Keratinocyte (primary cell): Measurements from ENCODE around the gene ITCH. TPM values are rescaled to one million over a fixed set of nuclear protein-coding genes. Genes with fewer than 3 reads are reported as not detected.

ENCODE experiments used
- DNase-seq: peaks from one replicate; pipeline ENCODE4 v3.0.0-alpha.2; 2011; ENCODE audit warnings: low read depth, missing footprints, low spot score
- FAIRE-seq: peaks from 2 replicates; lab custom pipeline; 2011; peaks lifted over from hg19 to GRCh38; lab: Jason Lieb, UNC
- H2AFZ ChIP-seq: 2 replicates; pipeline ENCODE4 v1.6.0; 2012; ENCODE audit warnings: low read length, control low read depth, inconsistent platforms; ENCODE audit not compliant: control insufficient read depth
- H3K27ac ChIP-seq: 2 replicates; pipeline ENCODE4 v1.5.1; 2011; ENCODE audit warnings: low read length; ENCODE audit not compliant: control insufficient read depth, insufficient read depth
- H3K27me3 ChIP-seq: 3 replicates; pipeline ENCODE4 v1.6.0; 2011; ENCODE audit warnings: low read length; ENCODE audit not compliant: control insufficient read depth, insufficient read depth; ENCODE audit errors: extremely low read depth
- H3K36me3 ChIP-seq, 2 experiments: 2 replicates in 1 of 2; 3 replicates in 1 of 2; pipeline ENCODE4 v1.5.1; 2011; ENCODE audit warnings: low read length in 2 of 2, mild to moderate bottlenecking in 1 of 2; ENCODE audit not compliant: control insufficient read depth in 2 of 2, insufficient read depth in 2 of 2; ENCODE audit errors: extremely low read depth in 1 of 2
- H3K4me1 ChIP-seq: 3 replicates; pipeline ENCODE4 v1.5.1; 2011; ENCODE audit warnings: low read length; ENCODE audit not compliant: control insufficient read depth, insufficient read depth; ENCODE audit errors: extremely low read depth
- H3K4me2 ChIP-seq: 3 replicates; pipeline ENCODE4 v1.6.0; 2011; ENCODE audit warnings: low read depth, low read length; ENCODE audit not compliant: control insufficient read depth, insufficient read depth; ENCODE audit errors: extremely low read depth
- H3K4me3 ChIP-seq, 3 experiments: fragments of 200-600 bp in 1 of 3; sonication (generic) in 1 of 3; 2 replicates in 2 of 3; 3 replicates in 1 of 3; pipeline ENCODE4 v1.5.1; 2011 to 2016; ENCODE audit warnings: low read length in 3 of 3, mild to moderate bottlenecking in 3 of 3, control low read depth in 2 of 3, inconsistent platforms in 1 of 3, low read depth in 1 of 3, mixed read lengths in 1 of 3, mixed run types in 1 of 3, moderate library complexity in 1 of 3; ENCODE audit not compliant: control insufficient read depth in 2 of 3, insufficient read depth in 2 of 3; ENCODE audit errors: extremely low read depth in 1 of 3
- H3K79me2 ChIP-seq: 2 replicates; pipeline ENCODE4 v1.6.0; 2012; ENCODE audit warnings: low read length; ENCODE audit not compliant: control insufficient read depth, insufficient read depth
- H3K9ac ChIP-seq: 3 replicates; pipeline ENCODE4 v1.6.0; 2011; ENCODE audit warnings: low read length; ENCODE audit not compliant: control insufficient read depth, insufficient read depth; ENCODE audit errors: extremely low read depth
- H3K9me1 ChIP-seq: 3 replicates; pipeline ENCODE4 v1.6.0; 2011; ENCODE audit warnings: low read length; ENCODE audit not compliant: control insufficient read depth, insufficient read depth; ENCODE audit errors: extremely low read depth
- H3K9me3 ChIP-seq: 2 replicates; pipeline ENCODE4 v1.5.1; 2012; ENCODE audit warnings: low read depth, low read length; ENCODE audit not compliant: control insufficient read depth
- H4K20me1 ChIP-seq: 3 replicates; pipeline ENCODE4 v1.6.0; 2011; ENCODE audit warnings: low read length; ENCODE audit not compliant: control insufficient read depth, insufficient read depth; ENCODE audit errors: extremely low read depth
- CTCF ChIP-seq, 3 experiments: IDR thresholded peaks in 1 of 3; conservative IDR thresholded peaks in 1 of 3; optimal IDR thresholded peaks in 1 of 3; 2 replicates in 2 of 3; 3 replicates in 1 of 3; pipeline versions ENCODE3 to v1.5.1; 2011; ENCODE audit warnings: low read length in 3 of 3, mild to moderate bottlenecking in 3 of 3, moderate library complexity in 2 of 3, control low read depth in 1 of 3, inconsistent platforms in 1 of 3; ENCODE audit not compliant: insufficient read depth in 2 of 3; ENCODE audit errors: extremely low read depth in 1 of 3
- EZH2 ChIP-seq: IDR thresholded peaks from one replicate; pipeline ENCODE4 v1.6.1; 2012; ENCODE audit warnings: inconsistent platforms, mild to moderate bottlenecking, low read length, moderate library complexity
- dilution Hi-C: fragments of 300-500 bp; cut with MboI; formaldehyde crosslinking; loops from one replicate; pipeline ENCODE4 v1.7.0; 2020; ENCODE audit warnings: low sequenced_read_pairs; ENCODE audit not compliant: extremely low pct_ligation_motif_present
- polyA plus RNA-seq, 5 experiments: library from polyadenylated mRNA; depleted of rRNA in 3 of 5; stranded (reverse) in 3 of 5; stranded (forward) in 1 of 5; unstranded in 1 of 5; fragments of >200 nt; gene quantifications; 1 replicate in 1 of 5; 2 replicates in 3 of 5; 3 replicates in 1 of 5; pipeline versions ENCODE4 v1.2.1 to v1.2.3, GENCODE V29; 2011 to 2012; ENCODE audit warnings: missing spikeins in 2 of 5, low read depth in 1 of 5, low replicate concordance in 1 of 5

ITCH gene
- polyA plus RNA-seq, 1 donor (not counting 4 experiments of a cell fraction or from before 2014, with no cell fraction given), result 42.5 TPM

- no peak overlapping the region for H2AFZ ChIP-seq
- no peak overlapping the region for H3K9ac ChIP-seq
- peak overlapping the region; percentile 62 for H3K27ac ChIP-seq
- H3K79me2 ChIP-seq, result peaks cover 88% of the 10 kb centered on the region
- peaks cover 11 to 27% of the 10 kb centered on the region in 2 experiments for H3K36me3 ChIP-seq
- no peaks in the 10 kb centered on the region for H3K27me3 ChIP-seq
- no peak overlapping the region for H3K4me2 ChIP-seq
- FAIRE-seq, result no peak
- TF ChIP-seq CTCF (optimal IDR thresholded peaks at IDR 0.05 in 1 of 3, IDR thresholded peaks at IDR 0.05 in 1 of 3, conservative IDR thresholded peaks at IDR 0.05 in 1 of 3; ENCODE audit: extremely low read depth in 1 of 3, insufficient read depth in 2 of 3, low read length in 3 of 3) (no peak), EZH2 (no peak)
- no peaks in the 10 kb centered on the region for H3K9me1 ChIP-seq
- H3K4me1 ChIP-seq, result peaks cover 47% of the 10 kb centered on the region
- no peak overlapping the region for H3K4me3 ChIP-seq
- H4K20me1 ChIP-seq, result peaks cover 9% of the 10 kb centered on the region
- dilution Hi-C loops, result no loop called here
- no peaks in the 10 kb centered on the region for H3K9me3 ChIP-seq
- DNase-seq, result no peak
Observed at GRCh38 chr20:34389954-34390555, 27.0 kb downstream of the ITCH start.

- FAIRE-seq, result no peak
- Histone ChIP-seq H3K79me2 (peaks cover 99% of the 10 kb centered on the region), H3K36me3 (peaks cover 17 to 27% of the 10 kb centered on the region in 2 experiments)
Observed at GRCh38 chr20:34396408-34396807, 33.3 kb downstream of the ITCH start.

More at GRCh38 chr20:34396408-34396807, 33.3 kb downstream of the ITCH start:
- Histone ChIP-seq H3K9ac (no peak overlapping the region), H3K4me3 (no peak overlapping the region), H3K27me3 (no peaks in the 10 kb centered on the region), H3K27ac (no peak overlapping the region), H3K9me3 (no peaks in the 10 kb centered on the region), H2AFZ (no peak overlapping the region), H3K4me2 (no peak overlapping the region), H3K4me1 (peaks cover 14% of the 10 kb centered on the region), H3K9me1 (no peaks in the 10 kb centered on the region), H4K20me1 (peaks cover 10% of the 10 kb centered on the region)
- dilution Hi-C loops, result no loop called here
- no peak for DNase-seq
- TF ChIP-seq EZH2, result no peak
- no peak for TF ChIP-seq CTCF (optimal IDR thresholded peaks at IDR 0.05 in 1 of 3, IDR thresholded peaks at IDR 0.05 in 1 of 3, conservative IDR thresholded peaks at IDR 0.05 in 1 of 3; ENCODE audit: extremely low read depth in 1 of 3, insufficient read depth in 2 of 3, low read length in 3 of 3)
